ENCODE data around the gene SPRR2B. TPM values are rescaled to one million over a fixed set of nuclear protein-coding genes. Genes with fewer than 3 reads are reported as not detected.

SPRR2B gene
- total and polyA plus RNA-seq, 9 of the 15 experiments (the other 6 are each of a cell fraction or from before 2014, with no cell fraction given) = not detected

DNA sequence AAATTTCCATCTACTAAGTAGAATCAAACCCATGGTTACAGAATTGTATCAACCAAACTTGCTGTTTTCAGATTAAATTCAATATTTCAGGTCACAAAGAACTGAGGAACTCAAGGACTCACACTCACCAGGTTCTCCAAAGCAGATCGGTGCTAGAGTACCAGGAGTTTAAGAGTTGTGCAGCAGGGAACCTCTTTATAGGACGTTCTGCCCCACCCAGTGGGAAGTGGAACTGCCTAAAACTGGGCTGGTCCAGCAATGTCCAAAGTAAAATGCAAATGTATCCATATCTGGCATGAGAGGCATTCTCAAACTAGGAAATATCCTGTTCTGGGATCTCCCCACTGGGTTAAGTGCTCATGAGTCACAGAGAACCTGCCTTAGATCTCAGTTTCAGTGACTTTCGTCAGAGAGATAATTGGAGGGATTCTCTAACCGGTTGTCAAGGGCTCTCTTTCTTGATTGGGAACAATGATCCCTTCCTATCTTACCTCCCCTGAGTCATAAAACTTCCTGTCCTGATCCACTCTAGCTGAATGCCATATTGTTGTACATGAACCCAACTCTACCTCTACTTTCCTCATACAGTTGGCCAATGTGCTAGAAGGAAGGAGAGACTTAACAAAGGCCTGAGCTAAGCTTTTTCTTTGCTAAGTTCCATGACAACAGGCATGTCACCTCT, 30.3 kb downstream of the SPRR2B start, which contains the start of gene SPRR2D (continued):
- TF ChIP-seq KHSRP (IDR thresholded peaks at IDR 0.05) (no peak), KLF16 (IDR thresholded peaks at IDR 0.05) (peak; percentile 82), RFX1 (IDR thresholded peaks at IDR 0.05) (peak; percentile 40; the same call in 1 of the 2 replicates), ZNF41 (CRISPR knock-in tag; conservative IDR thresholded peaks at IDR 0.05) (no peak), ZNF431 (CRISPR knock-in tag; IDR thresholded peaks at IDR 0.05) (no peak), RBM17 (IDR thresholded peaks at IDR 0.05; ENCODE audit: borderline replicate concordance, low read depth, low read length) (no peak), ZNF134 (CRISPR knock-in tag; conservative IDR thresholded peaks at IDR 0.05) (no peak), EHMT2 (IDR thresholded peaks at IDR 0.05) (no peak), POLR3G (IDR thresholded peaks at IDR 0.05; ENCODE audit: extremely low read depth, insufficient read length, insufficient replicate concordance) (no peak), GATA2 (CRISPR knock-in tag; IDR thresholded peaks at IDR 0.05) (no peak)
- TF ChIP-seq, protein P1, sequence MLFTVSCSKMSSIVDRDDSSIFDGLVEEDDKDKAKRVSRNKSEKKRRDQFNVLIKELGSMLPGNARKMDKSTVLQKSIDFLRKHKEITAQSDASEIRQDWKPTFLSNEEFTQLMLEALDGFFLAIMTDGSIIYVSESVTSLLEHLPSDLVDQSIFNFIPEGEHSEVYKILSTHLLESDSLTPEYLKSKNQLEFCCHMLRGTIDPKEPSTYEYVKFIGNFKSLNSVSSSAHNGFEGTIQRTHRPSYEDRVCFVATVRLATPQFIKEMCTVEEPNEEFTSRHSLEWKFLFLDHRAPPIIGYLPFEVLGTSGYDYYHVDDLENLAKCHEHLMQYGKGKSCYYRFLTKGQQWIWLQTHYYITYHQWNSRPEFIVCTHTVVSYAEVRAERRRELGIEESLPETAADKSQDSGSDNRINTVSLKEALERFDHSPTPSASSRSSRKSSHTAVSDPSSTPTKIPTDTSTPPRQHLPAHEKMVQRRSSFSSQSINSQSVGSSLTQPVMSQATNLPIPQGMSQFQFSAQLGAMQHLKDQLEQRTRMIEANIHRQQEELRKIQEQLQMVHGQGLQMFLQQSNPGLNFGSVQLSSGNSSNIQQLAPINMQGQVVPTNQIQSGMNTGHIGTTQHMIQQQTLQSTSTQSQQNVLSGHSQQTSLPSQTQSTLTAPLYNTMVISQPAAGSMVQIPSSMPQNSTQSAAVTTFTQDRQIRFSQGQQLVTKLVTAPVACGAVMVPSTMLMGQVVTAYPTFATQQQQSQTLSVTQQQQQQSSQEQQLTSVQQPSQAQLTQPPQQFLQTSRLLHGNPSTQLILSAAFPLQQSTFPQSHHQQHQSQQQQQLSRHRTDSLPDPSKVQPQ (CRISPR knock-in tag; IDR thresholded peaks at IDR 0.05; ENCODE audit: borderline replicate concordance) = no peak
- TF ChIP-seq, protein P2, sequence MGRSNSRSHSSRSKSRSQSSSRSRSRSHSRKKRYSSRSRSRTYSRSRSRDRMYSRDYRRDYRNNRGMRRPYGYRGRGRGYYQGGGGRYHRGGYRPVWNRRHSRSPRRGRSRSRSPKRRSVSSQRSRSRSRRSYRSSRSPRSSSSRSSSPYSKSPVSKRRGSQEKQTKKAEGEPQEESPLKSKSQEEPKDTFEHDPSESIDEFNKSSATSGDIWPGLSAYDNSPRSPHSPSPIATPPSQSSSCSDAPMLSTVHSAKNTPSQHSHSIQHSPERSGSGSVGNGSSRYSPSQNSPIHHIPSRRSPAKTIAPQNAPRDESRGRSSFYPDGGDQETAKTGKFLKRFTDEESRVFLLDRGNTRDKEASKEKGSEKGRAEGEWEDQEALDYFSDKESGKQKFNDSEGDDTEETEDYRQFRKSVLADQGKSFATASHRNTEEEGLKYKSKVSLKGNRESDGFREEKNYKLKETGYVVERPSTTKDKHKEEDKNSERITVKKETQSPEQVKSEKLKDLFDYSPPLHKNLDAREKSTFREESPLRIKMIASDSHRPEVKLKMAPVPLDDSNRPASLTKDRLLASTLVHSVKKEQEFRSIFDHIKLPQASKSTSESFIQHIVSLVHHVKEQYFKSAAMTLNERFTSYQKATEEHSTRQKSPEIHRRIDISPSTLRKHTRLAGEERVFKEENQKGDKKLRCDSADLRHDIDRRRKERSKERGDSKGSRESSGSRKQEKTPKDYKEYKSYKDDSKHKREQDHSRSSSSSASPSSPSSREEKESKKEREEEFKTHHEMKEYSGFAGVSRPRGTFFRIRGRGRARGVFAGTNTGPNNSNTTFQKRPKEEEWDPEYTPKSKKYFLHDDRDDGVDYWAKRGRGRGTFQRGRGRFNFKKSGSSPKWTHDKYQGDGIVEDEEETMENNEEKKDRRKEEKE (IDR thresholded peaks at IDR 0.05; ENCODE audit: borderline replicate concordance in 1 of 2, control insufficient read depth in 1 of 2, low read depth in 2 of 2, low read length in 1 of 2) = no peak
- TF ChIP-seq, protein P3, sequence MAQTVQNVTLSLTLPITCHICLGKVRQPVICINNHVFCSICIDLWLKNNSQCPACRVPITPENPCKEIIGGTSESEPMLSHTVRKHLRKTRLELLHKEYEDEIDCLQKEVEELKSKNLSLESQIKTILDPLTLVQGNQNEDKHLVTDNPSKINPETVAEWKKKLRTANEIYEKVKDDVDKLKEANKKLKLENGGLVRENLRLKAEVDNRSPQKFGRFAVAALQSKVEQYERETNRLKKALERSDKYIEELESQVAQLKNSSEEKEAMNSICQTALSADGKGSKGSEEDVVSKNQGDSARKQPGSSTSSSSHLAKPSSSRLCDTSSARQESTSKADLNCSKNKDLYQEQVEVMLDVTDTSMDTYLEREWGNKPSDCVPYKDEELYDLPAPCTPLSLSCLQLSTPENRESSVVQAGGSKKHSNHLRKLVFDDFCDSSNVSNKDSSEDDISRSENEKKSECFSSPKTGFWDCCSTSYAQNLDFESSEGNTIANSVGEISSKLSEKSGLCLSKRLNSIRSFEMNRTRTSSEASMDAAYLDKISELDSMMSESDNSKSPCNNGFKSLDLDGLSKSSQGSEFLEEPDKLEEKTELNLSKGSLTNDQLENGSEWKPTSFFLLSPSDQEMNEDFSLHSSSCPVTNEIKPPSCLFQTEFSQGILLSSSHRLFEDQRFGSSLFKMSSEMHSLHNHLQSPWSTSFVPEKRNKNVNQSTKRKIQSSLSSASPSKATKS (CRISPR knock-in tag; IDR thresholded peaks at IDR 0.05) = no peak
- TF ChIP-seq, protein P4, sequence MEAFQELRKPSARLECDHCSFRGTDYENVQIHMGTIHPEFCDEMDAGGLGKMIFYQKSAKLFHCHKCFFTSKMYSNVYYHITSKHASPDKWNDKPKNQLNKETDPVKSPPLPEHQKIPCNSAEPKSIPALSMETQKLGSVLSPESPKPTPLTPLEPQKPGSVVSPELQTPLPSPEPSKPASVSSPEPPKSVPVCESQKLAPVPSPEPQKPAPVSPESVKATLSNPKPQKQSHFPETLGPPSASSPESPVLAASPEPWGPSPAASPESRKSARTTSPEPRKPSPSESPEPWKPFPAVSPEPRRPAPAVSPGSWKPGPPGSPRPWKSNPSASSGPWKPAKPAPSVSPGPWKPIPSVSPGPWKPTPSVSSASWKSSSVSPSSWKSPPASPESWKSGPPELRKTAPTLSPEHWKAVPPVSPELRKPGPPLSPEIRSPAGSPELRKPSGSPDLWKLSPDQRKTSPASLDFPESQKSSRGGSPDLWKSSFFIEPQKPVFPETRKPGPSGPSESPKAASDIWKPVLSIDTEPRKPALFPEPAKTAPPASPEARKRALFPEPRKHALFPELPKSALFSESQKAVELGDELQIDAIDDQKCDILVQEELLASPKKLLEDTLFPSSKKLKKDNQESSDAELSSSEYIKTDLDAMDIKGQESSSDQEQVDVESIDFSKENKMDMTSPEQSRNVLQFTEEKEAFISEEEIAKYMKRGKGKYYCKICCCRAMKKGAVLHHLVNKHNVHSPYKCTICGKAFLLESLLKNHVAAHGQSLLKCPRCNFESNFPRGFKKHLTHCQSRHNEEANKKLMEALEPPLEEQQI (IDR thresholded peaks at IDR 0.05) = no peak
- TF ChIP-seq, protein P5, sequence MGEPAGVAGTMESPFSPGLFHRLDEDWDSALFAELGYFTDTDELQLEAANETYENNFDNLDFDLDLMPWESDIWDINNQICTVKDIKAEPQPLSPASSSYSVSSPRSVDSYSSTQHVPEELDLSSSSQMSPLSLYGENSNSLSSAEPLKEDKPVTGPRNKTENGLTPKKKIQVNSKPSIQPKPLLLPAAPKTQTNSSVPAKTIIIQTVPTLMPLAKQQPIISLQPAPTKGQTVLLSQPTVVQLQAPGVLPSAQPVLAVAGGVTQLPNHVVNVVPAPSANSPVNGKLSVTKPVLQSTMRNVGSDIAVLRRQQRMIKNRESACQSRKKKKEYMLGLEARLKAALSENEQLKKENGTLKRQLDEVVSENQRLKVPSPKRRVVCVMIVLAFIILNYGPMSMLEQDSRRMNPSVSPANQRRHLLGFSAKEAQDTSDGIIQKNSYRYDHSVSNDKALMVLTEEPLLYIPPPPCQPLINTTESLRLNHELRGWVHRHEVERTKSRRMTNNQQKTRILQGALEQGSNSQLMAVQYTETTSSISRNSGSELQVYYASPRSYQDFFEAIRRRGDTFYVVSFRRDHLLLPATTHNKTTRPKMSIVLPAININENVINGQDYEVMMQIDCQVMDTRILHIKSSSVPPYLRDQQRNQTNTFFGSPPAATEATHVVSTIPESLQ (CRISPR knock-in tag; IDR thresholded peaks at IDR 0.05) = no peak
